ENCODE measurements around the gene TOLLIP.
"Not testable (repeated sequence)": the region's sequence is repeated elsewhere in the genome, so short reads cannot be mapped to it uniquely, and the experiment has no call there.

The TOLLIP gene

GRCh38 chr11:1261241-1262071 lies 48.0 kb downstream of the TOLLIP start:
- no peak for DNase-seq

DNA sequence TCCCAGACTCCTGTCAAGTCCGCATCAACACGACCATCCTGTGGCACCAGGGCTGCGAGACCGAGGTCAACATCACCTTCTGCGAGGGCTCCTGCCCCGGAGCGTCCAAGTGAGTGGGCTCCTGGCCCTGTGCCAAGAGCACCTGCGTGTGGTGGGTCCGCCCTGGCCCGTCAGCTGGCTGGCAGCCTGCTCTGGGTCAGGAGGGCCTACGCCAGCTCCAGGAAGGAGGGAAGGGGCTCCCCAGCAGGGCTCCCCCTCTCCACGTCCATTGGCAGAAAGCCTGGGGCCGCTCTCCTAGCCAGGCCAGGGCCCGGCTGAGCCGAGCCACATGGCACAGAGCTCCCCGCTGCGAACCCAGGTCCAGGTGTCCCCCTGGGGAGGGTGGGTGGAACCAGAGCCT lies 48.8 kb downstream of the TOLLIP start:
- no peak for DNase-seq

GRCh38 chr11:1260023-1260501 lies 49.4 kb downstream of the TOLLIP start:
- peak in 1 of 4 experiments; percentile 16 for DNase-seq

DNA sequence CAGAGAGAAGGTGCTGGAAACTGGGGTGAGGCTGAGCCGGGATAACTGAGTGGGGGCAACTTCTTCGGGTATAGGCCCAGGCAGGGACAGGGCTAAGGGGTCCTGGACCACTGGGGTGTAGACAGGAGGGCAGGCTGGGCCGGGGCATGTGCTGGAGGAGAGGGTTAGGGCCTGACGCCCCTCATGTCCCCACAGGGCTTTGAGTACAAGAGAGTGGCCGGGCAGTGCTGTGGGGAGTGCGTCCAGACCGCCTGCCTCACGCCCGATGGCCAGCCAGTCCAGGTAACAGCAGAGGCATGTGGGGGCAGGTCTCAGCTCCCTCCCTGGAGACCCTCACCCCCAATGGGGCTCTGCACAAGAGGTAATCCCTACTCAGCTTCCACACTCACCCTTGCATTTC lies 49.9 kb downstream of the TOLLIP start:
- no peak for DNase-seq

DNA sequence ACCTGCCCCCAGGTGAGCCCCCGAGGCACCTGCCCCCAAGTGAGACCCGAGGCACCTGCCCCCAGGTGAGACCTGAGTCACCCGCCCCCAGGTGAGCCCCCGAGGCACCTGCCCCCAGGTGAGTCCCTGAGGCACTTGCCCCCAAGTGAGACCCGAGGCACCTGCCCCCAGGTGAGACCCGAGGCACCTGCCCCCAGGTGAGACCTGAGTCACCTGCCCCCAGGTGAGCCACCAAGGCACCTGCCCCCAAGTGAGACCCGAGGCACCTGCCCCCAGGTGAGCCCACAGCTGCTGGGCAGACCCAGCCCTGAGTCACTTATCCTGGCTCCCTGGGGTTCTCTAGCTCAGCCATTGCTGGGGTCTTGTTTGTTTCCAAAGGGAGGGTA lies 50.4 kb downstream of the TOLLIP start:
- no peak for DNase-seq

DNA sequence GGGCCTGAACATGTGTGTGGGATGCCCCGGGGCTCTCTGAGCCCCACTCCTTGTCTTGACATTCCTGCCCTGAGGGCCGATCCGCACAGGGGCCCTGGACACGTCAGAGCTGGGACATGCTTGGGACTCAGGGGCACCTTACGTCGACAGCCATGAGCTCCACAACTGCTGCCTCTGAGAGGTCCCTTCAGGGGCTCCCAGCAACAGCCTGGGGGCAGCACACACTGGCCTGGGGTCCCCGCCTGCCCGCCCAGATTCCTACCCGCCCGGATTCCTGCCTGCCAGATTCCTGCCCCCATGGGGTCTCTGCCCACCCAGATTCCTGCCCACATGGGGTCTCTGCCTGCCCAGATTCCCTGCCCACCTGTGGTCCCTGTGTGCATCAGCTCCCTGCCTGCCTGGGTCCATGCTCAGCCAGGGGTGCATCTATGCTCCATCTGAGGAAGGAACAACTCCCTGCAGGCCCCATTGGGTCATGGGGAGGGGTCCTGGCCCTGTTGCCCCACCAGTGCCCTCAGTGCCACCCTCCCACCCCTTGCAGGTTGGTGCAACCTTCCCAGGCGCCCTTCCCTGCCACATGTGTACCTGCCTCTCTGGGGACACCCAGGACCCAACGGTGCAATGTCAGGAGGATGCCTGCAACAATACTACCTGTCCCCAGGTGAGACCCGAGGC lies 50.9 kb downstream of the TOLLIP start:
- DNase-seq: no peak

DNA sequence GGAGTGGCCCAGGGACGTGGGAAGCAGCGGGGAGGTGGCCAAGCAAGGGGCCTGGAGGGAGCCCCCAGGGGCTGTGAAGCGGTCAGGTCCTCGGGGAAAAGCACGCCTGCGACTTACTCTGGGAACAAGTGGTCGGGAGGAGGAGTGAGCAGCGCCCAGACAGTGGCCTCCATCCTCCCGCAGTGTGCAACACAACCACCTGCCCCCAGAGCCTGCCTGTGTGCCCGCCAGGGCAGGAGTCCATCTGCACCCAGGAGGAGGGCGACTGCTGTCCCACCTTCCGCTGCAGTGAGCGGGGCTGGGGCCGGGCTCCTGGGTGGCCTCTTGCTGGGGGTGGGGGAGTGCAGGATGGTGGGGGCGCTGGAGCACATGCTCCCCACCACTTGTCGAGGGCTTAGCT lies 51.5 kb downstream of the TOLLIP start:
- no peak for DNase-seq

DNA sequence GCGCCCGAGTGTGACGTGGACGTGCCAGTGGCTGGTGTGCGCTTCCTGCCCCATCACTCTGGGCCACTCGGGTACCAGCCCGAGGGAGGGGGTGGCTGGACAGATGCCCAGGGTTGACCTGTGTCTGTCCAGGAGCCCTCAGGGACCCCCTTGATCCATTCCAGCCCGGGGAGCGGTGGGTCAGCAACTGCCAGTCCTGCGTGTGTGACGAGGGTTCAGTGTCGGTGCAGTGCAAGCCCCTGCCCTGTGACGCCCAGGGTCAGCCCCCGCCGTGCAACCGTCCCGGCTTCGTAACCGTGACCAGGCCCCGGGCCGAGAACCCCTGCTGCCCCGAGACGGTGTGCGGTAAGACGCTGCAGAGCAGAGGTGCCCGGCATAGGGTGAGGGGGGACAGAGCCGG lies 52.1 kb downstream of the TOLLIP start:
- no peak for DNase-seq

- no peak for DNase-seq
Observed at GRCh38 chr11:1256257-1257045, 53.0 kb downstream of the TOLLIP start.

GRCh38 chr11:1255151-1255550 lies 54.3 kb downstream of the TOLLIP start:
- no peak for DNase-seq

GRCh38 chr11:1254733-1255132 lies 54.7 kb downstream of the TOLLIP start:
- no peak for DNase-seq

DNA sequence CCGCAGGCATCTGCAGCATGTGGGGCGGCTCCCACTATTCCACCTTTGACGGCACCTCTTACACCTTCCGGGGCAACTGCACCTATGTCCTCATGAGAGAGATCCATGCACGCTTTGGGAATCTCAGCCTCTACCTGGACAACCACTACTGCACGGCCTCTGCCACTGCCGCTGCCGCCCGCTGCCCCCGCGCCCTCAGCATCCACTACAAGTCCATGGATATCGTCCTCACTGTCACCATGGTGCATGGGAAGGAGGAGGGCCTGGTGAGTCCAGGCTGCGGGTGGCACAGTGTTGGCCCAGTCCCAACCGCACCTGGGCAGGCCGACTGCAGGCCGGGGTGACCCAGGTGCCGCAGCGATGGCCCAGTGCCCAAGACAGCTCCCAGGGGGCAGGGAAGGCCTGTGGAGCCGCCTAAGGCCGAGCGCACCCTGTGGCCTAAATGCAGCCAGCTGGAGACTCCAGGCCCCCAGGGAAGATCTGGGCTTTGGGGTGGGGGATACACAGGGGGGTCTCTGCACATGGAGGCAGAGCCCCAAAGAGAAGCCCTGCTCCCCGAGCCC lies 55.3 kb downstream of the TOLLIP start:
- DNase-seq: no peak

DNA sequence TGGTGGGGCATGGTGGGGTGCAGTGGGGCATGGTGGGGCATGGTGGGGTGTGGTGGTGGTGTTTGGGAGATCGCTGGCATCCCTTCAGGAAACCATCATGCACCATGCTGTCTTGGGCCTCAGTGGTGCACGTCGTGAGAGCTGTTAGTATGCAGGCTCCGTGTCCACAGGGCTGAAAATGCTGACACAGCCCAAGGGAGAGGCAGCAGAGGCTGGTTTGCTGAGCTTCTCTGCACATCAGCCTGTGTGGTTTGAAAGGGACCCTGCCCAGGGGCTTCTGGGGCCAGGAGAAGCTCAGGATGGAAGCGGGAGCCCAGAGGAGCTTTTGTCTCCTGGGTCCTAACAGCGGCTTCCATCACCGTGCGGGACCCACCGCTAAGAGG lies 56.3 kb downstream of the TOLLIP start:
- DNase-seq: no peak

GRCh38 chr11:1252371-1253102 lies 56.9 kb downstream of the TOLLIP start:
- no peak for DNase-seq

DNA sequence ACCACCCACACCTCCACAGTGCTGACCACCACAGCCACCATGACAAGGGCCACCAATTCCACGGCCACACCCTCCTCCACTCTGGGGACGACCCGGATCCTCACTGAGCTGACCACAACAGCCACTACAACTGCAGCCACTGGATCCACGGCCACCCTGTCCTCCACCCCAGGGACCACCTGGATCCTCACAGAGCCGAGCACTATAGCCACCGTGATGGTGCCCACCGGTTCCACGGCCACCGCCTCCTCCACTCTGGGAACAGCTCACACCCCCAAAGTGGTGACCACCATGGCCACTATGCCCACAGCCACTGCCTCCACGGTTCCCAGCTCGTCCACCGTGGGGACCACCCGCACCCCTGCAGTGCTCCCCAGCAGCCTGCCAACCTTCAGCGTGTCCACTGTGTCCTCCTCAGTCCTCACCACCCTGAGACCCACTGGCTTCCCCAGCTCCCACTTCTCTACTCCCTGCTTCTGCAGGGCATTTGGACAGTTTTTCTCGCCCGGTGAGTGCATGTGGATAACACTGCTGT lies 58.1 kb downstream of the TOLLIP start:
- DNase-seq: no peak

GRCh38 chr11:1250411-1250810 lies 59.0 kb downstream of the TOLLIP start:
- DNase-seq: not testable (repeated sequence)

GRCh38 chr11:1248951-1249350 lies 60.5 kb downstream of the TOLLIP start:
- DNase-seq: not testable (repeated sequence)

GRCh38 chr11:1247026-1247425 lies 62.4 kb downstream of the TOLLIP start:
- not testable (repeated sequence) for DNase-seq

DNA sequence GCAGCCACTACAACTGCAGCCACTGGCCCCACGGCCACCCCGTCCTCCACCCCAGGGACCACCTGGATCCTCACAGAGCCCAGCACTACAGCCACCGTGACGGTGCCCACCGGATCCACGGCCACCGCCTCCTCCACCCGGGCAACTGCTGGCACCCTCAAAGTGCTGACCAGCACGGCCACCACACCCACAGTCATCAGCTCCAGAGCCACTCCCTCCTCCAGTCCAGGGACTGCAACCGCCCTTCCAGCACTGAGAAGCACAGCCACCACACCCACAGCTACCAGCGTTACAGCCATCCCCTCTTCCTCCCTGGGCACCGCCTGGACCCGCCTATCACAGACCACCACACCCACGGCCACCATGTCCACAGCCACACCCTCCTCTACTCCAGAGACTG lies 63.1 kb downstream of the TOLLIP start:
- DNase-seq: not testable (repeated sequence)

GRCh38 chr11:1245717-1246116 lies 63.7 kb downstream of the TOLLIP start:
- DNase-seq: not testable (repeated sequence)

DNA sequence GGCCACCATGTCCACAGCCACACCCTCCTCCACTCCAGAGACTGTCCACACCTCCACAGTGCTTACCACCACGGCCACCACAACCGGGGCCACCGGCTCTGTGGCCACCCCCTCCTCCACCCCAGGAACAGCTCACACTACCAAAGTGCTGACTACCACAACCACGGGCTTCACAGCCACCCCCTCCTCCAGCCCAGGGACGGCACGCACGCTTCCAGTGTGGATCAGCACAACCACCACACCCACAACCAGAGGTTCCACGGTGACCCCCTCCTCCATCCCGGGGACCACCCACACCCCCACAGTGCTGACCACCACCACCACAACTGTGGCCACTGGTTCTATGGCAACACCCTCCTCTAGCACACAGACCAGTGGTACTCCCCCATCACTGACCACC lies 64.9 kb downstream of the TOLLIP start:
- DNase-seq: not testable (repeated sequence)

DNA sequence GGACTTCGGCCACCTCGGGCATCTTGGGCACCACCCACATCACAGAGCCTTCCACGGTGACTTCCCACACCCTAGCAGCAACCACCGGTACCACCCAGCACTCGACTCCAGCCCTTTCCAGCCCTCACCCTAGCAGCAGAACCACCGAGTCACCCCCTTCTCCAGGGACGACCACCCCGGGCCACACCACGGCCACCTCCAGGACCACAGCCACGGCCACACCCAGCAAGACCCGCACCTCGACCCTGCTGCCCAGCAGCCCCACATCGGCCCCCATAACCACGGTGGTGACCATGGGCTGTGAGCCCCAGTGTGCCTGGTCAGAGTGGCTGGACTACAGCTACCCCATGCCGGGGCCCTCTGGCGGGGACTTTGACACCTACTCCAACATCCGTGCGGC lies 65.9 kb downstream of the TOLLIP start:
- not testable (repeated sequence) for DNase-seq

Measured in activated CD4-positive, CD25-positive, alpha-beta regulatory T cell (primary cell).